GM19438 (cell line): Measurements from ENCODE around the gene COIL.
A peak's percentile ranks its signal among the peaks of the same experiment; 100 is the strongest.
"Not testable (repeated sequence)": the region's sequence is repeated elsewhere in the genome, so short reads cannot be mapped to it uniquely, and the experiment has no call there.

Experiments
- ATAC-seq: cut with Tn5 transposase; IDR thresholded peaks from one replicate; pipeline ENCODE4 v1.9.1; 2021; ENCODE audit warnings: low read depth; ENCODE audit not compliant: unreplicated experiment

COIL gene, protein sequence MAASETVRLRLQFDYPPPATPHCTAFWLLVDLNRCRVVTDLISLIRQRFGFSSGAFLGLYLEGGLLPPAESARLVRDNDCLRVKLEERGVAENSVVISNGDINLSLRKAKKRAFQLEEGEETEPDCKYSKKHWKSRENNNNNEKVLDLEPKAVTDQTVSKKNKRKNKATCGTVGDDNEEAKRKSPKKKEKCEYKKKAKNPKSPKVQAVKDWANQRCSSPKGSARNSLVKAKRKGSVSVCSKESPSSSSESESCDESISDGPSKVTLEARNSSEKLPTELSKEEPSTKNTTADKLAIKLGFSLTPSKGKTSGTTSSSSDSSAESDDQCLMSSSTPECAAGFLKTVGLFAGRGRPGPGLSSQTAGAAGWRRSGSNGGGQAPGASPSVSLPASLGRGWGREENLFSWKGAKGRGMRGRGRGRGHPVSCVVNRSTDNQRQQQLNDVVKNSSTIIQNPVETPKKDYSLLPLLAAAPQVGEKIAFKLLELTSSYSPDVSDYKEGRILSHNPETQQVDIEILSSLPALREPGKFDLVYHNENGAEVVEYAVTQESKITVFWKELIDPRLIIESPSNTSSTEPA

GRCh38 chr17:56960596-56961538, at the start of gene COIL:
TSS of gene COIL (minus strand) at chr17:56961050. CDS start at chr17:56961019, 31 bp downstream.
- ATAC-seq: peak; percentile 95

- no peak for ATAC-seq
Observed at GRCh38 chr17:57010487-57010886, 49.6 kb upstream of the COIL start.

GRCh38 chr17:57009737-57010445, 49.0 kb upstream of the COIL start:
- peak; percentile 64 for ATAC-seq

- ATAC-seq: no peak
Observed at GRCh38 chr17:57008958-57009357, 48.1 kb upstream of the COIL start.

DNA sequence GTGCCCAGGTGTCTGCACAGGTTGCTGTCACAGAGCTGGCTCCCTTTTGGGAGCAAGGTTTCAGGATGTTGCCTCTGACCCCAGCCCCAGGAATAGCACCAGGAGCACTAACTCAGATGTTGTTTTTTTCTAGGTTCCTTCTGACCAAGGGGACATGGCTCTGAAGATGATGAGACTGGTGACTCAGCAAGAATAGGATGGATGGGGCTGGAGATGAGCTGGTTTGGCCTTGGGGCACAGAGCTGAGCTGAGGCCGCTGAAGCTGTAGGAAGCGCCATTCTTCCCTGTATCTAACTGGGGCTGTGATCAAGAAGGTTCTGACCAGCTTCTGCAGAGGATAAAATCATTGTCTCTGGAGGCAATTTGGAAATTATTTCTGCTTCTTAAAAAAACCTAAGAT, 45.2 kb upstream of the COIL start:
- no peak for ATAC-seq

DNA sequence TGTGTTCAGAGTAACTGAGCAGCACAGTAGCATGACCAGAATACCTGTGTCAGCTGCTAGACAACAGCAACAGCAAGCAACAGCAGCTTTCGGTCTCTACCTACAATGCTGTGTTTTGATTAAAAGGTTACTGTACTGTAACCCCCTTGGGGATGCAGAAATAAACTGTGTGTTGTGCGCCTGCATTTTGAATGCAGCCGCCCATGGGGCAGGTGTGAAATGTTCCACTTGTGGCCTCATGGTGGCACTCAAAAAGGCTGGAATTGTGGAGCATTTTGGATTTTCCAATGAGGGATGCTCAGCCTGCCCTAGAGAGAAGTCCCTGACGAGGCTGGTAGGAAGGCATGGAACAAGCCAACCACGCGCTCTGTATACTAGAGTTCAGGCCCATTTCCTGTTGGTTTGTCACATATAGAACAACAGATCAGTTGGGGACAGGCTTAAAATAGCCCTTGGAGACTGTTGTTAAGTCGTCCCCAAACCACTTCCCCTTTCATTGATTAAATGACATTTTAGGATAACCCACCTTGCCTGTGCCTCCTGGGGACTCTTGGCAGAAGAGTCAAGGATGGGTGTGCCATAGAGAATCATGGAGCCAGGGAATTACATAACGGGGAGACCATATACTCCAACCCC, 44.2 kb upstream of the COIL start:
- ATAC-seq: peak; percentile 94

DNA sequence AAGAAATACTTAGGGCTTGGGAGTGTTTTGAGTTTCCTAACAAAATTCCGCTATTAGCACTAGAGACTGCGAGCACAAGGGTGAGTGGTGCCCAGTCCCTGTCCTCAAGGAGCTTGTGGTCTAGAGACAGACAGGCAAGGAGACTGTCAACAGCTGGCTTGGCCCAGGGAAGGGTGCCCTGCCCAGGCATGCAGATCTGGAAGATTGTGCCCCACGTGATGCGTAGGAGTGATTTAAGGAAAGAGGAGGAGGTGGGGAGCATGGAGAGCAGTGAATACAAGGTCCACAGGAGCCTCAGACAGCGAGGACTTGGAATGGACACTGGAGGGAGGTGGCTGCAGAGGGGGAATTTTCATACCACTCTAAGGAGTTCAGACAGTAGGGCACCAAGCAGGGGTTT, 42.1 kb upstream of the COIL start:
- ATAC-seq: no peak

DNA sequence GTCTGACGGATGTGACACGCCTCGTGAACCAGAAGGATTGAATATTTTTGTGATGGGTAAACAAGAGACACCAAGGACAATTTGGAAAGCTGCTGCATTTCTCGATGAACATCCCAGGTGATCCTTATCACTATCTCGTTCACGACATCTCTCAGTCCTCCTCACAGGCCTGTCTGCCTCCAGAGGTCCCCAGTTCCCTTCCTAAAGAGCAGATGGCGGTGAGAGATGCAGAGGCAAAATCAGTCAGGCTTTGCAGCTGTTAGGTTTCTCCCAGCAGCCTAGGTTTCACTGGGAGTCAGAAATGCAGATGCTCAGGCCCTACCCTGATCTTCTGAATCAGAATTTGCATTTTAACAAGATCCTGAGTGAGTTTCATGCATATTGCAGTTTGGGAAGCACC, 40.7 kb upstream of the COIL start:
- ATAC-seq: no peak

DNA sequence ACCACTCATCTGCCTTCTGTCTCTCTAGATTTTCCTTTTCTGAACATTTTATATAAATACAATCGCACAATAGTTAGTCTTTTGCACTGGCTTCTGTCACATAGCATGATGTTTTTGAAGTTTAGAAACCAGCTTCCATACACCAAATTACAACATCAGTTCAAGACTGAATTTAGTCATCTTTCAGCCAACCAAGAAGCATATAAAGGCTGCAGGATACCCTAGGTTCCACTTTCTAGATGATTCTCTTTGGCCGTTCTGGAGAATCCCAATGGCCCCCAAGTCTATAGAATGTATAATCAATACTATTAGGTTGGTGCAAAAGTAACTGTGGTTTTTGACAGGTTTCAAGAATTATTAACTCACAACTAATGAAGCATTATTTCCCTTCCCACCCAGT, 36.5 kb upstream of the COIL start:
- ATAC-seq: no peak

DNA sequence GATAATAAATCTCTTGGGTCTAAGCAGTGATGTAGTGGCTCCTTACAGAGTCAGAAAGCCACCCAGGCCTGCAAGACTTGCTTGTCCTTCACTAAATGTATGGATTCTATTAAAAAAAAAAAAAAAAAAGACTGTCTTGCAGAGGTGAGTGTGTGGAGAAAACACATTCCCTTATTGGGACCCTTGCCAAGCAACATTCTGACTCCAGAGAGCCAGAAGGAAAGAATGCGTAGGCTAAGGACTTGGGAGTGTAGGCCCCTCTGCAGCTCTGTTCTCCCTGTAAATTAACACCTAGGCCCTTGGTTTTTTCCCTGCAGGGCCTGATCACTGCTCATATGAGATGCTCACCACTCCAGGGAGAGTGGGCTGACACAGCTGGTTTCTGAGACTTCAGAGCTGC, 34.9 kb upstream of the COIL start:
- no peak for ATAC-seq

GRCh38 chr17:56994009-56994792, 33.4 kb upstream of the COIL start:
- ATAC-seq: no peak

DNA sequence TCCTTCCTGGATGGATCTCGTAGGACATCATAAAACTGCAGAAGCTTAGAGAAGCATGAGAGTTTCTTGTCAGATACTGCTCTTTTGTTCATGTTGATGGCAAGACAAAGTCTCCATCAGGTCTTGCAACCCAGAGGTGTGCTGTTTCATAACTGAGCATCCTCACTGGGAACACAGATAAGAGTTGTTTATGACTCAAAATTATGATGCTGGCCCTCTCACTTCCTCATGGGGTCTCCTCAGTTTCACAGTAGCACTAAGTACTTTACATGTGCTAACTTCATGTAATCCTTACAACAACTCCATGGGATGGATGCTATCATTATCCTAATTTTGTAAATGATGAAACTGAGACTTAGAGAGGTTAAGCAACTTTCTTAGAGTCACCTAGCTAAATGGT, 31.5 kb upstream of the COIL start:
- ATAC-seq: no peak

- ATAC-seq: no peak
Observed at GRCh38 chr17:56988901-56989572, 28.2 kb upstream of the COIL start.

GRCh38 chr17:56987283-56987834, 26.5 kb upstream of the COIL start:
- no peak for ATAC-seq

DNA sequence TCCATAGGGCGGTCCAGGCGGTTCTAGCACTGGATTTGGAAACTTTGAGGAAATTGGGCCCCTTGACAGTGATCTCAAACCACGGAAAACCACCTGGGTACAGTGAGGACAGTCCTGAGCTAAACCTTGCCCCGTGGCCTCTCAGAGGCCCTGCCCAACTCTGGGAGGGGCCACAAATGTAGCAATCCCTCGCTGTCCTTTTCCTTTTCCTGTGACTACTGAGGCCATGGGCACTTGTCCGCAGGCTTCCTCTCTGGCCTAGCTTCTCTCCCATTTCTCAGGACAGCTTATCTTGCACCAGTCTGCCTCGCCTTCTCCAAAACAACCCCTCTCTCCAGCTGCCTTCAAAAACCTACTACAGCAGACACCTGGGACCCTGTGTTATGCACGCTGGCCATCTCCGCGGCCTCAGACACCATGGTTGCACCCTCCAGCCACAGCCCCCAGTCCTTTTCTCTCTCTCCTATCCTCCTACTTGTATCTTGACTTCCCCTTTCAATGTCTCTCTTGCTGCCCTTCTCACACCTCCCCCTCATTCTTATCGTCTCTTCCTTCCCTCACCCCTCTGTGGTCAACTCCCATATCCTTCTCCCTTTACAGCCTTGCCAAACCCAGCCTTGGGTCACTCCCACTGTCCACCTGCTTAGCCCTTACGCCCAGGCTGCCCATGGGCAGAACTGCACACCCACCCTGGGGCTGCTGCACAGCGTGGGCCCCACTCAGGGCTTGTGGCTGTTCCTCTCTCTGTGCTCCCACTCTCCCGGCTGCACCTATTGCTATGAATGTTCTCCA, 24.7 kb upstream of the COIL start:
- ATAC-seq: no peak

DNA sequence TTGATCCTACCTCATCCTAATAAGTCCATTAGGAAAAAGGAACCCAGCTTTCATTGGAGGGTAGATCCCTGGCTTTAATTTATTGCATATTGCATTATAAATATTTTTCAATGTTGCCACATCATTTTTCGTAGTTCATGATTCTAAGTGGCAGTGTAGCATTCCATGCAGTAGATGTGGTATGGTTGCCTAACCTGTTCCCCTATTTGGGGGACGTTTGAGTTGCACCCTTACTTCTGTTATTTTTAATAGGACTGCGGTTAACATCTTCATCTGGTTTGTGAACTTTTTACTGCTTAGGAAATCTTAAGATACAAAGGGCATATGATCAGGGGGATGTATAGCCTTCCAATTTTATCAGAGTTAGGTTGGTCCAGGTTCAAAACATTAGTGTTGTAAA, 22.5 kb upstream of the COIL start:
- no peak for ATAC-seq

- no peak for ATAC-seq
Observed at GRCh38 chr17:56982312-56982711, 21.5 kb upstream of the COIL start.

DNA sequence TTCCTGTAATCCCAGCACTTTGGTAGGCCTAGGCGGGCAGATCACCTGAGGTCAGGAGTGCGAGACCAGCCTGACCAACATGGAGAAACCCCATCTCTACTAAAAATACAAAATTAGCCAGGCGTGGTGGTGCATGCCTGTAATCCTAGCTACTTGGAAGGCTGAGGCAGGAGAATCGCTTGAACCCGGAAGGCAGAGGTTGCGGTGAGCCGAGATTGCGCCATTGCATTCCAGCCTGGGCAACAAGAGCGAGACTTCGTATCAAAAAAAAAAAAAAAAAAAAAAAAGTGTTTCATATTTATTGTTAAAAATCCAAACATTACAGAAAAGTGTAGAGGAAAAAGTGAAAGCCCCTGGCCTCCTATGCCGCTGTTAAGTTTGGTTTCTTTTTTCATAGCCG, 19.7 kb upstream of the COIL start:
- not testable (repeated sequence) for ATAC-seq
